ENCODE measurements around the gene MRPS31.
"Not testable (repeated sequence)": the region's sequence is repeated elsewhere in the genome, so short reads cannot be mapped to it uniquely, and the experiment has no call there.

- TF ChIP-seq POLR2A (IDR thresholded peaks at IDR 0.05; ENCODE audit: low read length); GATA1 (IDR thresholded peaks at IDR 0.05; ENCODE audit: low read depth, low read length): not testable (repeated sequence)
These were observed 36.3 kb downstream of the MRPS31 start for GRCh38 chr13:40734536-40735231.
